Measurements from ENCODE around the gene LIN52.

The LIN52 gene

DNA sequence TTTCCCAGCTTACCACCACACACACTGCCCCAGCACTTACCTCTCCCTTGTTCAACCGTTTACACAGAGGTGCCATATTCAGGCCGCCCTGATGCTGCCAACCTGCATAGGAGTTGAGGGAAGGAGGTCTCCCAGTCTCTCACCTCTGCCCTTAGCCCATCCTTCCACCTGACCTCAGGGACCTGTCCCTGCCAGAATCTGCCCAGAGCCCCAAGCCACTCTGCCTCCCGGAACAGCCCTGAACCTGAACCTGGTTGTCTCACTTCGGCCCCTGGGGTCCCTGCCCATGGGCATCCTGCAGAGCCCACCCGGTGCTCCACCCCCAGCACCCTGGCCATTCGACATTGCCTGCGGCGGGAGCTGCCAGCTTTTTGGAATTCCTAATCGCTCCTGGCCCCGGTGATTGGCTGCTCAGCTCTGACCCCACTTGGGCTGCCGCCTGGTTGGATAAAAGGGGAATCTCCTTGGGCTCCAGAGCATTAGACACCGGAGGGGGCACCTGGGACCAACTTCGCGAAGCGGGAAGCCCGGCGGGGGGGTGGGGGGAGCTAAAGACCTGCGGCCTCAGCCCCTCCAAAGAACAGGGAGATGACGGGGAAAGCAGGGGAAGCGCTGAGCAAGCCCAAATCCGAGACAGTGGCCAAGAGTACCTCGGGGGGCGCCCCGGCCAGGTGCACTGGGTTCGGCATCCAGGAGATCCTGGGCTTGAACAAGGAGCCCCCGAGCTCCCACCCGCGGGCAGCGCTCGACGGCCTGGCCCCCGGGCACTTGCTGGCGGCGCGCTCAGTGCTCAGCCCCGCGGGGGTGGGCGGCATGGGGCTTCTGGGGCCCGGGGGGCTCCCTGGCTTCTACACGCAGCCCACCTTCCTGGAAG is 154.5 kb downstream of the LIN52 start, which contains the start of gene VSX2:
Gene VSX2 (plus strand): TSS at position 476 of the 874 bp plus-strand sequence. CDS start 113 bp downstream, at position 589.
- DNase-seq: no peak

DNA sequence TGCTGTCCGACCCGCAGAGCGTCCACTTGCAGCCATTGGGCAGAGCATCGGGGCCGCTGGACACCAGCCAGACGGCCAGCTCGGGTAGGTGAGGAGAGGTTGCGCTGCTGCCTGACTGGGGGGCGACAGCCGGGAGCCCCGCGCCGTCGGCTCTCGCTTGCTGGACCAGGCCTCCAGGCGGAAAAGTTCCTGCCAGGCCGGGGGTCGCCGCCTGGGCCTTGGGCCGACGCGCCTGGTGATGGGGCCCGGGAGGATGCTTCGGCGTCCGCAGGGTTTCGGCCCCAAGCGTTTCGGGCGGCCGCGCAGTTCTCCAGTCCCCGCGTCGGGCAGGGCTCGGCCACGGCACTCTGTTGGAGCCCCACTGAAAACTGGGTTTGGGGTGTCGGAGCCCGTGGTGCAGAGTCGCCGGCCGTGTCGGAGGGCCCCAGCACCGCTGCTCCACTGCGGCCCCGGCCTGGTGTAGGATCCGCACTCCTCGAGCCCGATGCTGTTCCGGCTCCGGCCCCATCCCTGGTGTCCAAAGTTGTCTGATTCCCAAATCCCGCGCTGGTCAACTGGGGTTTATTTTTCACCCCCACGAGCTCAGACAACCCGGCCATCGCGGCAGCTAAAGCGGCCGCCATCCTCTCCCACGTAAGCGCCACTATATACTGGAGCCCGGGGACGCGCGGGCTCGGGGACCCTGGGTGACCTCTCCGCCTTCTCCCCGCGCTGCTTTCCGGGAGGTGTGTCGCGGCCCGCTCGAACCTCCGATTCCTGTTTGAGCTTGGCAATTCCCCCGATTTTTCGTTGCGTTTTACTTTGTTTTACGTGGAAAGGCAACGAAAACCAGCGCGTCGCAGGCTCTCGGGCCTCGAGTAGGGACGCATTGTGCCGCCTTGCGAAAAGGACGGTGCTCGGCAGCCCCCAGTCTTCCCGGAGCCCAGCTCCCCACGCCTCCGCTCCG is 155.4 kb downstream of the LIN52 start:
- no peak for DNase-seq

- peak in 1 of 2 donors; percentile 7 for DNase-seq
Measured at GRCh38 chr14:74240794-74241651, 156.3 kb downstream of the LIN52 start.

GRCh38 chr14:74241652-74242017 is 156.9 kb downstream of the LIN52 start:
- DNase-seq: no peak

DNA sequence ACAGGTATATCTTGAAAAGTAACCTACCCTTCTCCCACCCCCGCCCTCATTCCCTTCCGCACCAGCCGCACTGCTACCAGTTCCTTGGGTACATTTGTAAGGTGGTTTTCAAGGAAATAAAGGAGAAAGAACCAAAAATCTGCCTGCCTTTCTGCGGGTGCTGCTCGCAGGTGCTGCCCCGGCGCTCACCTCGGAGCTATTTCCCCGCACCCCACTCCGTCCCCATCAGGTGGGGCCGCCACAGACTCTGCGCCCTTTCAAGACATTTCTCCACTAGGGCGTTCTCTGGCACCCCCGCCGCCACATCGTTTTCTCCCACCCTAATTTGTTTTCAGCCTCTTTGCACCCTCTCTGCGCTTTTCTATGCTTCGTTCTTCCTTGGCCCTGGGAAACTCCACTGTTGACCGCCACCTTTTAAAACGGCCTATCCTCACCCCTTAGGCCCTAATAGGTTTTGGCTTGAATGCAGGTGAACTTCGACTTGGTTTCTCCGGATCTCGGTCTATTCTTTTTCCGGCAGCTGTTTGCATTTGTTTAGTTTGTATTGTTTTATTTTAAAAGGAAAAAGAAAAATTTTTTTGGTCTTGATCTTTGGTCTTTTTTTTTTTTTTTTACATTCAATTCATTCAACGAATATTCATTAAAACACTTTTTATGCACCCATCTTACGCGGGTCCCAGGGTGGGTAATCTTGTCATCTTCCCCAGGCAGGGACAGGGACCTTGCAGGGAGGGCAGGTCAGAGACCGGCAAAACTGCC is 157.4 kb downstream of the LIN52 start:
- DNase-seq: no peak

GRCh38 chr14:74242780-74243042 is 158.0 kb downstream of the LIN52 start:
- DNase-seq: no peak

DNA sequence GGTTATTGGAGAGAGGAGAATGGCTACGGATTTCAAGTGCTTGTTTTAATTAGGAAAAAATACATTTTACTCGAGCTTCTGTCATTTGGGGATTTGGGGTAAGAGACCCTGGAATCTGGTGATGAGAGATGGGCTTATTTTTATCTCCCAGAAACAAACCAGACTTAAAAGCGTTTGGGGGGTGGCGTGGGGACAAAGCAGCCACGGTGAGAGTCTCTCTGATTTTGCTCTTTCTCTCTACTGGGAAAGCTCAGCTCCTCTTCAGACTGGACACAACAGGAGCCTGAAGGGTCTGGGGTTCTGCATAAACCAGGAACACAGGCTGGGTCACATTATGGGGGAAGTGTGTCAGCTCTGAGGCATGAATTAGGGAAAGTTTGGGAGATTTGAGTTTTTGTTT is 158.3 kb downstream of the LIN52 start:
- no peak for DNase-seq

DNA sequence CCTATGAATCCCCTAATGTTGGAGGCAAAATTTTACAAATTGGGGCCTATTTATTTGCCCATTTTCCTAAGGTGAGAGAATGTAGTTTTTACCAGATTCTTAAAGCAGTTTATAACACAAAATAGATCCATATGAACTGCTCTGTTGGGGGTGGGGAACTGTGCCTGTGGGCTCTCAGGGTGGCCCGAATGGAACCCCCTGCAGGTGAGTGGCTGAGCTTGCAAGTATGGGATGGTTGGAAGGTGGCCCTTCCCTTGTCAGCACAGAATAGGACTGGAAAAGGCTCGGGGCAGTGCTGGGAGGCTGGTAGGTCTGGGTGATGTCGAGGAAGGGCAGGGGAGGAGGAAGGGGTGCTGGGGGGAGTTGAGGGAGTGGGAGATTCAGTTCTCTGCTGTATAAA is 159.4 kb downstream of the LIN52 start:
- DNase-seq: no peak

GRCh38 chr14:74245292-74245691 is 160.5 kb downstream of the LIN52 start:
- DNase-seq: no peak

DNA sequence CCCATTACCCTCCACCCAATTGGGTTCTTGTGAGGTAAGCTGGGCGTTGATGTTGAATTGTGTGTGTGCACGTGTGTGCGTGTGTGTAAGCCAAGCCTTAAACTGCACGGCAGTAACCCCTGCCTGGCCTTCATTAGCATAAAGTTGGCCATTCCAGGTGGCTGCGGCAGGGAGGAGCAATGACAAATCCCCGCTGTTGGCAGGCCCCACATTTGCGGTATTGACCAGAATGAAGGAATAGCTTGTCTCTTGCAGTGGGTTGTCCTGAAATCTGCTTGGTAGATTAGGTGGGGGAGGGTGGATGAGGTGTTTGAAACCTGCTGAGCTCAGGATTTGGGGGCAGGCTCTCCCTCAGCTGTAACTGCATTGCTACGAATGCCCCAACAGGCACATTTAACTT is 161.8 kb downstream of the LIN52 start:
- no peak for DNase-seq

DNA sequence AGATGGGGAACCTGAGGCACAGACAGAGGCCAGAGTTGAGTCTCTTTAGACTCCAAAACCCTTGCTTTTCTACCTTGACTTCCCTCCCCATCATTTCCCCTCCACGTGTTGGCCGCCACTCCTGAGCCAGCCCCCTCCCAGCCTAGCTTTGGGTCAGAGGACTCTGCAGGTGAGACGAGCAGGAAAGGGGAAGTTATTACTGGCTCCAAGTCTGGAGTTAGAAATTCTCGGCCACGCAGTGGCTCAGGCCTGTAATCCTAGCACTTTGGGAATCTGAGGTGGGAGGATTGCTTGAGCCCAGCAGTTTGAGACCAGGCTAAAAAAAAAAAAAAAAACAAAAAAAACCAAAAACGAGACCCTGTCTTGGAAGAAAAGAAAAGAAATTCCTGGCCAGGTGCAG is 163.3 kb downstream of the LIN52 start:
- no peak for DNase-seq

GRCh38 chr14:74249433-74250375 is 164.9 kb downstream of the LIN52 start:
- DNase-seq: no peak
